DND-41 (cell line): ENCODE measurements around the gene NID2.

Source experiments
- ATAC-seq: fragments of 200-7000 bp; cut with Tn5 transposase; 3 replicates; pipeline ENCODE4 v1.9.1; 2021; ENCODE audit warnings: low read depth; ENCODE audit not compliant: insufficient read depth
- DNase-seq: peaks from one replicate; pipeline ENCODE4 v3.0.0-alpha.2; 2020
- H2AFZ ChIP-seq: 2 replicates; pipeline ENCODE4 v1.6.0; 2012; ENCODE audit warnings: low read depth, low read length
- H3K27ac ChIP-seq: 2 replicates; pipeline ENCODE4 v1.5.1; 2012; ENCODE audit warnings: low read length, inconsistent platforms
- H3K27me3 ChIP-seq: fragments of 200-600 bp; sonication (generic); 2 replicates; pipeline ENCODE4 v1.6.0; 2012; ENCODE audit warnings: low read length, mild to moderate bottlenecking, inconsistent platforms; ENCODE audit not compliant: insufficient read depth, poor library complexity
- H3K36me3 ChIP-seq: 2 replicates; pipeline ENCODE4 v1.5.1; 2012; ENCODE audit warnings: low read length, inconsistent platforms; ENCODE audit not compliant: insufficient read depth
- H3K4me1 ChIP-seq: 2 replicates; pipeline ENCODE4 v1.5.1; 2012; ENCODE audit warnings: mild to moderate bottlenecking, low read length; ENCODE audit not compliant: insufficient read depth
- H3K4me2 ChIP-seq: 2 replicates; pipeline ENCODE4 v1.6.0; 2012; ENCODE audit warnings: mild to moderate bottlenecking, moderate library complexity, low read length, inconsistent platforms; ENCODE audit not compliant: insufficient read depth
- H3K4me3 ChIP-seq, 2 experiments: fragments of 200-600 bp in 1 of 2; shearing (Covaris generic) in 1 of 2; 2 replicates each; pipeline ENCODE4 v1.5.1; 2012 to 2016; ENCODE audit warnings: inconsistent platforms in 2 of 2, low read length in 2 of 2, mild to moderate bottlenecking in 2 of 2, low read depth in 1 of 2, moderate library complexity in 1 of 2
- H3K79me2 ChIP-seq: 2 replicates; pipeline ENCODE4 v1.6.0; 2012; ENCODE audit warnings: low read length, inconsistent platforms; ENCODE audit not compliant: insufficient read depth
- H3K9ac ChIP-seq: 2 replicates; pipeline ENCODE4 v1.6.0; 2012; ENCODE audit warnings: low read depth, mild to moderate bottlenecking, inconsistent platforms, low read length, moderate library complexity
- H3K9me3 ChIP-seq: 2 replicates; pipeline ENCODE4 v1.5.1; 2012; ENCODE audit warnings: low read length, moderate library complexity, mild to moderate bottlenecking, inconsistent platforms; ENCODE audit not compliant: insufficient read depth, severe bottlenecking
- H4K20me1 ChIP-seq: 2 replicates; pipeline ENCODE4 v1.6.0; 2012; ENCODE audit warnings: low read length; ENCODE audit not compliant: insufficient read depth
- EZH2 ChIP-seq: IDR thresholded peaks from 3 replicates; pipeline ENCODE4 v1.6.1; 2012; ENCODE audit warnings: borderline replicate concordance, low read depth, mild to moderate bottlenecking, moderate library complexity, low read length, inconsistent platforms; ENCODE audit not compliant: severe bottlenecking
- TF ChIP-seq, protein P1 (sequence below): IDR thresholded peaks from 2 replicates; pipeline ENCODE4 v1.5.1; 2012; ENCODE audit warnings: borderline replicate concordance, low read length, moderate library complexity, mild to moderate bottlenecking; ENCODE audit not compliant: poor library complexity, severe bottlenecking; ENCODE audit errors: extremely low read depth

Gene NID2

DNA sequence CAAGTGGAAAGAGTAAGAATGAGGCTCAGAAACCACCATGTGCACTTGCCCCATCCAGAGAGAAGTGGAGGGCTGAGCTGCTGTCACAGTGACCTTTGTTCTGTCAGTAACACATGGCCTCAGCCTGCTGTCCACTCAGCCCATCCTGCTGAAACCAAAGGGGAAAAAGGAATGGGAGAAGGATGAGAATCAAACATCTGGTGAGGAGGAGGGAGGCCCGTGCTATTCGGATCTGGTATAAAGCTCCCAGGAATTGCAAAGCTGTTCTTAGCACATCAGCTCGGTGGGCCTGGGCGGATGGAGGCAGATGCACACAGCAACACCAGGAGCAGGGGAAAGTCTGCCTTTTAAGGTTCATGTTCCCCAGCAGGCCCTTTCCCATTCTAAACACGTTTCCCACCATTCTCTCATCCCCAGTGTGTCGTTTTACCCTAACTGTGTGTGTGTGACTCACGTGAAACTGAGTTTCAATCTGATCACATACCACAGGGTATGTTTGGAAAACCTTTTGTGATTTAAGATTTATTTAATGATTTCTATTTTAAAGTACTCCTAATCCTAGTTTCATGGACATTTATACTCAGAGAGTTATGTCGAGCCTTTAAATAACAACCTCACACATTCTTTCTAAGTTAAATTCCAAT is 42.7 kb downstream of the NID2 start:
- ATAC-seq (no peak), DNase-seq (no peak)
- Histone ChIP-seq H2AFZ (no peak overlapping the region), H3K27ac (no peak overlapping the region), H4K20me1 (no peaks in the 10 kb centered on the region), H3K4me2 (no peak overlapping the region), H3K4me3 (no peak overlapping the region), H3K79me2 (no peaks in the 10 kb centered on the region), H3K9me3 (peaks cover 4% of the 10 kb centered on the region), H3K9ac (no peak overlapping the region), H3K36me3 (no peaks in the 10 kb centered on the region), H3K4me1 (peaks cover 30% of the 10 kb centered on the region), H3K27me3 (no peaks in the 10 kb centered on the region)
- TF ChIP-seq, protein P1, sequence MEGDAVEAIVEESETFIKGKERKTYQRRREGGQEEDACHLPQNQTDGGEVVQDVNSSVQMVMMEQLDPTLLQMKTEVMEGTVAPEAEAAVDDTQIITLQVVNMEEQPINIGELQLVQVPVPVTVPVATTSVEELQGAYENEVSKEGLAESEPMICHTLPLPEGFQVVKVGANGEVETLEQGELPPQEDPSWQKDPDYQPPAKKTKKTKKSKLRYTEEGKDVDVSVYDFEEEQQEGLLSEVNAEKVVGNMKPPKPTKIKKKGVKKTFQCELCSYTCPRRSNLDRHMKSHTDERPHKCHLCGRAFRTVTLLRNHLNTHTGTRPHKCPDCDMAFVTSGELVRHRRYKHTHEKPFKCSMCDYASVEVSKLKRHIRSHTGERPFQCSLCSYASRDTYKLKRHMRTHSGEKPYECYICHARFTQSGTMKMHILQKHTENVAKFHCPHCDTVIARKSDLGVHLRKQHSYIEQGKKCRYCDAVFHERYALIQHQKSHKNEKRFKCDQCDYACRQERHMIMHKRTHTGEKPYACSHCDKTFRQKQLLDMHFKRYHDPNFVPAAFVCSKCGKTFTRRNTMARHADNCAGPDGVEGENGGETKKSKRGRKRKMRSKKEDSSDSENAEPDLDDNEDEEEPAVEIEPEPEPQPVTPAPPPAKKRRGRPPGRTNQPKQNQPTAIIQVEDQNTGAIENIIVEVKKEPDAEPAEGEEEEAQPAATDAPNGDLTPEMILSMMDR = no peak
- TF ChIP-seq EZH2 = no peak

DNA sequence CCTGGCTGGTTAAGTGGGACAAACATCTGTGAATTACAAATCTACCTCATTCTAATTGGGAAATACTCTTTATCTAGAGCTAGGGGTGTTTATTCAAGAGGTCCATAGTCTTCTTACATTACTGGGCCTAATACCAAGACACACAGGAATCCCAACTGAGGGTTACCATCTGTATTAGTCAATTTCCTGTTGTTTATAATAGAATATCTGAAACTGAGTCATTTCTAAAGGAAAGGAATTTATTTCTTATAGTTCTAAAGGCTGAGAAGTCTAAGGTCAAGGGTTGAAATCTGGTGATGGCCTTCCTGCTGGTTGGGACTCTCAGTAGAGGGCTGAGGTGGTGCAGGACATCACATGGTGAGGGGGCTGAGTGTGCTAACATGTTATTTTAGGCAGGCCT is 43.5 kb downstream of the NID2 start:
- peaks cover 4% of the 10 kb centered on the region for H3K9me3 ChIP-seq
- peaks cover 38% of the 10 kb centered on the region for H3K4me1 ChIP-seq
- ATAC-seq (no peak), DNase-seq (no peak)
- no peak overlapping the region for H3K4me2 ChIP-seq
- H3K36me3 ChIP-seq = no peaks in the 10 kb centered on the region
- no peaks in the 10 kb centered on the region for H3K27me3 ChIP-seq
- no peaks in the 10 kb centered on the region for H3K79me2 ChIP-seq
- no peak overlapping the region for H3K4me3 ChIP-seq
- H4K20me1 ChIP-seq = no peaks in the 10 kb centered on the region
- no peak overlapping the region for H2AFZ ChIP-seq
- H3K9ac ChIP-seq = no peak overlapping the region
- H3K27ac ChIP-seq = no peak overlapping the region
- TF ChIP-seq, protein P1 = no peak
- TF ChIP-seq EZH2 = no peak

DNA sequence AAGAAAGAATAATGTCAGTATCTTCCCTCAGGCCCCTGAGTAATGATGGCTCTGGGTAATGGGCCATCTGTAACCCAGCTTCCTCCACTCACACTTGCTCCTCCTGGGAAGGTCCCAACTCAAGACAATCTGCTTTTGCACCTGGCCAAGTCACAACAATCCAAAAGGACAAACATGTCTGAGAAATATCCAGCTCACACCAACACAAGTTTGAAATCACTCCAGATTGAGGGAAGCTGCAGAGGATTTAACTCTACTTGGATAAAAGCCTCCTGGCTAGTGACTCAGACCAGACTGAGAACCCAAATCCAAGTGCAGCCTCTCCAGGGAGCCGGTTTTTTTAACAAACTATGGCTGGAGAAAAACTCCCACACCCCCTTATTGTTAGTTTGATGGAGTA is 45.3 kb downstream of the NID2 start:
- 0 out of 2 replicates have a peak, but pooled peaks cover 3% of the 10 kb centered on the region for H3K79me2 ChIP-seq
- H4K20me1 ChIP-seq = no peaks in the 10 kb centered on the region
- peaks cover 4% of the 10 kb centered on the region for H3K9me3 ChIP-seq
- no peak for ATAC-seq
- H3K4me3 ChIP-seq = no peak overlapping the region
- no peak overlapping the region for H3K9ac ChIP-seq
- no peaks in the 10 kb centered on the region for H3K27me3 ChIP-seq
- H2AFZ ChIP-seq = no peak overlapping the region
- peaks cover 47% of the 10 kb centered on the region for H3K4me1 ChIP-seq
- DNase-seq = no peak
- H3K36me3 ChIP-seq = peaks cover 4% of the 10 kb centered on the region
- peak overlapping the region; percentile 27; the same call in 1 of the 2 replicates for H3K27ac ChIP-seq
- no peak for TF ChIP-seq EZH2
- TF ChIP-seq, protein P1 = no peak
- H3K4me2 ChIP-seq = no peak overlapping the region
